ENCODE data around the gene OR10AD1. TPM values are rescaled to one million over a fixed set of nuclear protein-coding genes. Genes with fewer than 3 reads are reported as not detected.

Gene OR10AD1
- total and polyA plus RNA-seq, 9 of the 15 experiments (the other 6 are each of a cell fraction or from before 2014, with no cell fraction given), result not detected

DNA sequence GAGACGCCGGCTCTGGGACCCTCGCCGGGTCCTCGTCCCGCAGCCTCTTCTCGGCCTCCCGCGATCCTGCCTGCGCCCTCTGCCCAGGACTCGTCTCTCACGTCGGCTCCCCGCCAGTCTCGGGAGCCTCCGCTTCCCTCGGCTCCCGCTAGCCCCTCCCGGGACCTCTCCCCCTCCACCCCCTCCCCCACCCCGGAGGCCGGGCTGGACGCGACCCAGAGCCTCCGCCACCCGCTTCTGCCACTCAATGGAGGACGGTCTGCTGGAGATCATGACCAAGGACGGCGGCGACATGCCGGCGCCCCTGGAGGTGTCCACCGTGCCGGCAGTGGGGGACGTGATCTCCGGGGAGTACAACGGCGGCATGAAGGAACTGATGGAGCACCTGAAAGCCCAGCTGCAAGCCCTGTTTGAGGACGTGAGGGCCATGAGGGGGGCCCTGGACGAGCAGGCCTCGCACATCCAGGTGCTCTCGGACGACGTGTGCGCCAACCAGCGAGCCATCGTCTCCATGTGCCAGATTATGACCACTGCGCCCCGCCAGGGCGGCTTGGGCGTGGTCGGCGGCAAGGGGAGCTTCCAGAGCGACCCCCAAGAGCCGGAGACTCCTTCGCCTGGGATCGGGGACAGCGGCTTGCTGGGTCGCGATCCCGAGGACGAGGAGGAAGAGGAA, 19.1 kb downstream of the OR10AD1 start:
- peak overlapping the region in 1 of 2 experiments; percentile 74; a peak in 1 of 4 replicates for H3K9ac ChIP-seq (ENCODE audit: insufficient read depth in 1 of 2, low read depth in 2 of 2, low read length in 2 of 2)

More for the DNA sequence above, 19.1 kb downstream of the OR10AD1 start:
- Histone ChIP-seq H3K27ac (ENCODE audit: extremely low read depth, low read depth, low read length) (no peak overlapping the region), H3K9me3 (replicated peaks; ENCODE audit: control insufficient read depth, insufficient read depth, low read depth, low read length) (no peaks in the 10 kb centered on the region), H4K20me1 (replicated peaks; ENCODE audit: control insufficient read depth, insufficient read depth, low read length) (no peaks in the 10 kb centered on the region), H3K4me2 (ENCODE audit: insufficient read depth, low read length) (peak overlapping the region; percentile 82), H3K4me1 (replicated peaks in 1 of 2; ENCODE audit: control insufficient read depth in 2 of 2, insufficient read depth in 2 of 2, low read length in 2 of 2) (peaks cover 0 to 17% of the 10 kb centered on the region in 2 experiments; a peak in 3 of 5 replicates), H3K9me1 (ENCODE audit: control insufficient read depth, insufficient read depth, low read length) (peaks cover 3% of the 10 kb centered on the region), H3K4me3 (peak overlapping the region; percentile 34), H3K79me2 (ENCODE audit: control insufficient read depth, insufficient read depth, low read length) (no peaks in the 10 kb centered on the region), H3K27me3 (ENCODE audit: control insufficient read depth in 2 of 2, insufficient read depth in 2 of 2, low read length in 2 of 2) (peaks cover 21 to 42% of the 10 kb centered on the region in 2 experiments; a peak in 4 of 5 replicates), H2AFZ (ENCODE audit: low read depth, low read length) (peak overlapping the region; percentile 89), H3K36me3 (ENCODE audit: control insufficient read depth, insufficient read depth, low read length) (no peaks in the 10 kb centered on the region)
- no peak for FAIRE-seq
- intact Hi-C loops (cut with micrococcal nuclease), result no loop called here
- WGBS (ENCODE audit: insufficient coverage, low coverage, missing lambda C conversion rate), result 43% methylated on average over 42 of the region's 61 CpGs
- ChIA-PET POLR2A (no interaction called here), CTCF (ENCODE audit: low intra/inter-chr PET ratio) (no interaction called here)
- BruUV-seq (replicated peaks), result no TSS peak
- in situ Hi-C loops (cut with MboI), result no loop called here
- TF ChIP-seq ZNF766 (CRISPR knock-in tag; conservative IDR thresholded peaks at IDR 0.05) (no peak), ZNF551 (CRISPR knock-in tag; IDR thresholded peaks at IDR 0.05) (no peak), NFATC3 (IDR thresholded peaks at IDR 0.05) (no peak), UBTF (IDR thresholded peaks at IDR 0.05; ENCODE audit: borderline replicate concordance in 1 of 2, low read depth in 2 of 2, low read length in 2 of 2) (no peak), ZNF780A (CRISPR knock-in tag; IDR thresholded peaks at IDR 0.05) (no peak), DLX4 (CRISPR knock-in tag; IDR thresholded peaks at IDR 0.05) (no peak), ZNF445 (CRISPR knock-in tag; IDR thresholded peaks at IDR 0.05; ENCODE audit: low read depth) (no peak), ARNT (IDR thresholded peaks at IDR 0.05) (no peak)
- TF ChIP-seq, protein P1, sequence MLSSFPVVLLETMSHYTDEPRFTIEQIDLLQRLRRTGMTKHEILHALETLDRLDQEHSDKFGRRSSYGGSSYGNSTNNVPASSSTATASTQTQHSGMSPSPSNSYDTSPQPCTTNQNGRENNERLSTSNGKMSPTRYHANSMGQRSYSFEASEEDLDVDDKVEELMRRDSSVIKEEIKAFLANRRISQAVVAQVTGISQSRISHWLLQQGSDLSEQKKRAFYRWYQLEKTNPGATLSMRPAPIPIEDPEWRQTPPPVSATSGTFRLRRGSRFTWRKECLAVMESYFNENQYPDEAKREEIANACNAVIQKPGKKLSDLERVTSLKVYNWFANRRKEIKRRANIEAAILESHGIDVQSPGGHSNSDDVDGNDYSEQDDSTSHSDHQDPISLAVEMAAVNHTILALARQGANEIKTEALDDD (IDR thresholded peaks at IDR 0.05), result no peak
- TF ChIP-seq, protein P2, sequence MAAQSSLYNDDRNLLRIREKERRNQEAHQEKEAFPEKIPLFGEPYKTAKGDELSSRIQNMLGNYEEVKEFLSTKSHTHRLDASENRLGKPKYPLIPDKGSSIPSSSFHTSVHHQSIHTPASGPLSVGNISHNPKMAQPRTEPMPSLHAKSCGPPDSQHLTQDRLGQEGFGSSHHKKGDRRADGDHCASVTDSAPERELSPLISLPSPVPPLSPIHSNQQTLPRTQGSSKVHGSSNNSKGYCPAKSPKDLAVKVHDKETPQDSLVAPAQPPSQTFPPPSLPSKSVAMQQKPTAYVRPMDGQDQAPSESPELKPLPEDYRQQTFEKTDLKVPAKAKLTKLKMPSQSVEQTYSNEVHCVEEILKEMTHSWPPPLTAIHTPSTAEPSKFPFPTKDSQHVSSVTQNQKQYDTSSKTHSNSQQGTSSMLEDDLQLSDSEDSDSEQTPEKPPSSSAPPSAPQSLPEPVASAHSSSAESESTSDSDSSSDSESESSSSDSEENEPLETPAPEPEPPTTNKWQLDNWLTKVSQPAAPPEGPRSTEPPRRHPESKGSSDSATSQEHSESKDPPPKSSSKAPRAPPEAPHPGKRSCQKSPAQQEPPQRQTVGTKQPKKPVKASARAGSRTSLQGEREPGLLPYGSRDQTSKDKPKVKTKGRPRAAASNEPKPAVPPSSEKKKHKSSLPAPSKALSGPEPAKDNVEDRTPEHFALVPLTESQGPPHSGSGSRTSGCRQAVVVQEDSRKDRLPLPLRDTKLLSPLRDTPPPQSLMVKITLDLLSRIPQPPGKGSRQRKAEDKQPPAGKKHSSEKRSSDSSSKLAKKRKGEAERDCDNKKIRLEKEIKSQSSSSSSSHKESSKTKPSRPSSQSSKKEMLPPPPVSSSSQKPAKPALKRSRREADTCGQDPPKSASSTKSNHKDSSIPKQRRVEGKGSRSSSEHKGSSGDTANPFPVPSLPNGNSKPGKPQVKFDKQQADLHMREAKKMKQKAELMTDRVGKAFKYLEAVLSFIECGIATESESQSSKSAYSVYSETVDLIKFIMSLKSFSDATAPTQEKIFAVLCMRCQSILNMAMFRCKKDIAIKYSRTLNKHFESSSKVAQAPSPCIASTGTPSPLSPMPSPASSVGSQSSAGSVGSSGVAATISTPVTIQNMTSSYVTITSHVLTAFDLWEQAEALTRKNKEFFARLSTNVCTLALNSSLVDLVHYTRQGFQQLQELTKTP (IDR thresholded peaks at IDR 0.05; ENCODE audit: low read depth in 1 of 2, partially characterized antibody in 2 of 2), result no peak
- TF ChIP-seq, protein P3, sequence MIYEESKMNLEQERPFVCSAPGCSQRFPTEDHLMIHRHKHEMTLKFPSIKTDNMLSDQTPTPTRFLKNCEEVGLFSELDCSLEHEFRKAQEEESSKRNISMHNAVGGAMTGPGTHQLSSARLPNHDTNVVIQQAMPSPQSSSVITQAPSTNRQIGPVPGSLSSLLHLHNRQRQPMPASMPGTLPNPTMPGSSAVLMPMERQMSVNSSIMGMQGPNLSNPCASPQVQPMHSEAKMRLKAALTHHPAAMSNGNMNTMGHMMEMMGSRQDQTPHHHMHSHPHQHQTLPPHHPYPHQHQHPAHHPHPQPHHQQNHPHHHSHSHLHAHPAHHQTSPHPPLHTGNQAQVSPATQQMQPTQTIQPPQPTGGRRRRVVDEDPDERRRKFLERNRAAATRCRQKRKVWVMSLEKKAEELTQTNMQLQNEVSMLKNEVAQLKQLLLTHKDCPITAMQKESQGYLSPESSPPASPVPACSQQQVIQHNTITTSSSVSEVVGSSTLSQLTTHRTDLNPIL (CRISPR knock-in tag; IDR thresholded peaks at IDR 0.05), result no peak
- no peak for DNase-seq (ENCODE audit: extremely low read depth in 1 of 4, low spot score in 3 of 4)
- peak; percentile 16 for ATAC-seq

Data from K562 (cell line).